ENCODE measurements around the gene FANCI.

FANCI gene

DNA sequence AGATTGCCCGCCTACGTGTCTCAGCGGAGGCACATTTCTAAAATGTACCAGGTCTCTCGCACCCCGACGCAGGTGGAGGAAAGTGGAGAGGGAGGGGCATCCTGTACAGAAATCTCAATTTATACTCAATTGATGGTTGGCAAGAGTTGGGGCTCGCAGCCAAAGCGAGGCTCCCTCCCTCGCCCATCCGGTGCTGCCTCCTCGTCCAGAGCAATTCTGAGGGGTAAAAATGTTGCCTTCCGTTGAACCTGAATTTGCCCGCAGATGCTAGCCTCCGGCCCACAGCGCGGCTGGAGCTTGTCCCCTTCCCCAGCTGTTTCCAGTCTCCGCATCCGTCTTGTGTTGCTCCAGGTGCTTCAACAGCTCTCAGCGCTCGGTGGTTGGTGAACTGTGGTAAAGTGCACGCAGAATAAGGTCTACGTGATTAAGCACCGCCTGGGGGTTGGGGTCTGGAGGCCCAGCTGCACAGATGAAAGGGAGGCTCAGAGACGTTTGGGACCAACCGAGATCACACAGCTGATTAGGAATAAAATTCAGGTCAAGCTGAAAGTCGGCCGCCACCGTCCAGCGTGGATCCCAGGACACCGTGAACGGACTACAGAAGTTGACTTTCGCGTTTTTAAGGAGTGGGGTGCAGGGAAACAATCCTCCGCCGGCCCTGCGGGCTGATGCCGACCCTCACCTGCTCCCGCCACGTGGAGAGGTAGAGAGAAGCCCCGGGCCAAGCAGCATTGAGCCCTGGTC, 91.7 kb downstream of the FANCI start:
- no peak for DNase-seq (ENCODE audit: low spot score)
- ChIA-PET POLR2A (ENCODE audit: low non-redundant PET) (interaction anchor here (0.6 kb wide), 1 partner anchor 63 kb away, joined by 8 read pairs; no protein-coding TSS in a partner anchor), CTCF (interaction anchor here (0.6 to 1.2 kb wide), 2 partner anchors 22 to 23 kb away, joined by 3 to 5 read pairs; no protein-coding TSS in a partner anchor)
- peak overlapping the region; percentile 89 for H3K27ac ChIP-seq
- TF ChIP-seq CTCF (conservative IDR thresholded peaks at IDR 0.05; ENCODE audit: low read depth) = no peak

- CTCF ChIA-PET = no interaction called here
- no peak for TF ChIP-seq CTCF (conservative IDR thresholded peaks at IDR 0.05; ENCODE audit: low read depth)
- no peak overlapping the region for H3K27ac ChIP-seq
- DNase-seq (ENCODE audit: low spot score) = no peak
- POLR2A ChIA-PET (ENCODE audit: low non-redundant PET) = no interaction called here
These were observed 94.3 kb downstream of the FANCI start for GRCh38 chr15:89338036-89338435.

DNA sequence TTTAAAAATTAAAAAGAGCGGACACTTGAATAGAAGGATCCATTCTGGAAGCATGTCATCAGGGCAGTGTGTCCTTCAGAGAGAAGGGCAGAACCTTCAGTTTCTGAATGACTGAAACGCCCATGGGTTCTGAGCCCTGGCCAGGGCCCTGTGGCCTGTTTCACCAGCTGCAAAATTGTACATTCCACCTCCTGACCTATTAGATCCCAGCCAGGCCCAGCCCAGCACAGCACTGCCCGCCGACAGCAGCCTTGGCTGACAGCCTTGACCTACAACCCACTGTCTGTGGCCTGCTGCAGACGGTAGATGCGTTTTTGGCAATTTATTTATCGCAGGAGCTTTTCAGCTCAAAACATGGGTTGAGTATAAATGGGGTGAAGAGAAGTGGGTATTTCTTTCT, 96.8 kb downstream of the FANCI start:
- no peak overlapping the region for H3K27ac ChIP-seq
- ChIA-PET POLR2A (ENCODE audit: low non-redundant PET) (no interaction called here), CTCF (interaction anchor here (2.1 kb wide), 1 partner anchor 18 kb away, joined by 5 read pairs; no protein-coding TSS in a partner anchor)
- DNase-seq (ENCODE audit: low spot score) = no peak
- TF ChIP-seq CTCF (conservative IDR thresholded peaks at IDR 0.05; ENCODE audit: low read depth) = no peak

DNA sequence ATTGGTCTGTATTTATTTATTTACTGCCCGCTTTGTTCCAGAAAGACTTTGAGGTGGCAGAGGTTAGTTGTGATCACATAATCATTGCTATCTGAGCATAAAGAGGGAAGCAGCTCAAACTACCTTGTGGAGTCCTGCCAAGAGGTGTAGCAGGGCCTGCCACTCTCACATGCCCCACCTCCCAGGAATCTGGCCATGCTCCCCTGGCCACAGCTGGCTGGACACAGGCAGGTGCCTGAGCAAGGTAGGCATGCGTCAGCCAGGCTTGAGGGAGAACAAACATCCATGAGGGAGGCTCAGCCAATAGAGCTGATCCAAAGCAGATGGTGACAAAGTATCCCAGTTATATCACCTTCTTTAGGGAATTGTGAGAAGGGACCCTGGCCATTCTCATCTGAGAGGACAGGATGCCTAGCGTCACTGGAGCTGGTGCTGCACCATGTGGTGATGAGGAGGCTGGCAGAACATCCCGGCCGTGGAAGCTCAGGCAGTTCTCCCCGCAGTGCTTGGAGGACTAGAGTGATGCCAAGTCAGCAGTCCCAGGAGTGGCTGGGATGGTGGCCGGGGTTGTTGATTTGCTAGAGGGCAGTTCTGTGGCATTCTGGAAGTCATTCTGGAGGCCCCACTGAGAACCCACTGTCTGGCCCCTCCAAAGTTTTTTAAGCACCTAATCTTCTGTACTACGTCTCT, 97.7 kb downstream of the FANCI start:
- no peak for TF ChIP-seq CTCF (conservative IDR thresholded peaks at IDR 0.05; ENCODE audit: low read depth)
- H3K27ac ChIP-seq = no peak overlapping the region
- POLR2A ChIA-PET (ENCODE audit: low non-redundant PET) = no interaction called here
- CTCF ChIA-PET = interaction anchor here (0.6 to 1.4 kb wide), 2 partner anchors 9 to 17 kb away, joined by 4 read pairs; no protein-coding TSS in a partner anchor
- no peak for DNase-seq (ENCODE audit: low spot score)

- ChIA-PET POLR2A (ENCODE audit: low non-redundant PET) (no interaction called here), CTCF (interaction anchor here (0.6 to 1.4 kb wide), 2 partner anchors 9 to 15 kb away, joined by 3 read pairs; no protein-coding TSS in a partner anchor)
- TF ChIP-seq CTCF (conservative IDR thresholded peaks at IDR 0.05; ENCODE audit: low read depth) = no peak
These were observed 99.1 kb downstream of the FANCI start for GRCh38 chr15:89342840-89343239.

DNA sequence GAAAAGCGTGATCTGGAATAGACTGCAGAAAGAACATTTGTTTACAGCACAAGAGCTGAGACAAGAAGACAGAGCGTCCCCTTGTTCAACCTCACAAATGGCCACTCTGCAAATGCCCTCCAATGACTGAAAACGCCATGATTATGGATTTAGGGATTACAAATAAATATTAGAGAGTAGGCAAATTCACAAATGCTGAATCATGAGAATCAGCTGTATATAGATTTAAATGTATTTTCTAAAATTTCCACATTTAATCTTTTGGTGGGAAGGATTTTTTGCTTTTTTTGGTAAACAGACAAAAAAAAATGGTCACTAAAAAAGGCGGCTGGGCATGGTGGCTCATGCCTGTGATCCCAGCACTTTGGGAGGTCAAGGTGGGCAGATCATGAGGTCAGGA, 101.5 kb downstream of the FANCI start:
- CTCF ChIA-PET = interaction anchor here (1.0 kb wide), 1 partner anchor 98 kb away, joined by 4 read pairs; no protein-coding TSS in a partner anchor

More at GRCh38 chr15:89342840-89343239, 99.1 kb downstream of the FANCI start:
- no peak overlapping the region for H3K27ac ChIP-seq
- DNase-seq (ENCODE audit: low spot score) = no peak

More for the DNA sequence above, 101.5 kb downstream of the FANCI start:
- POLR2A ChIA-PET (ENCODE audit: low non-redundant PET) = no interaction called here
- H3K27ac ChIP-seq = no peak overlapping the region
- no peak for DNase-seq (ENCODE audit: low spot score)
- TF ChIP-seq CTCF (conservative IDR thresholded peaks at IDR 0.05; ENCODE audit: low read depth) = no peak
